Sigmoid colon (tissue), 7 donors: Measurements from ENCODE around the gene LLGL2. TPM values are rescaled to one million over a fixed set of nuclear protein-coding genes. Genes with fewer than 3 reads are reported as not detected.

Experiments used
- DNase-seq: peaks from one replicate; pipeline ENCODE4 v3.0.0-alpha.2; 2019
- H3K27ac ChIP-seq, 4 donors: fragments of 200-600 bp; sonication (generic); one replicate each; pipeline ENCODE4 v1.5.1; 2016 to 2019; ENCODE audit warnings: mild to moderate bottlenecking in 1 of 4
- H3K27me3 ChIP-seq, 3 donors: fragments of 200-600 bp; sonication (generic); one replicate each; pipeline ENCODE4 v1.5.1; 2019; ENCODE audit warnings: mild to moderate bottlenecking in 1 of 3
- H3K36me3 ChIP-seq, 4 donors: fragments of 200-600 bp; sonication (generic); one replicate each; pipeline ENCODE4 v1.5.1; 2016 to 2019
- H3K4me1 ChIP-seq, 4 donors: fragments of 200-600 bp; sonication (generic); one replicate each; pipeline ENCODE4 v1.5.1; 2017 to 2019
- H3K4me3 ChIP-seq, 4 donors: fragments of 200-600 bp; sonication (generic); one replicate each; pipeline ENCODE4 v1.5.1; 2017 to 2019; ENCODE audit warnings: mild to moderate bottlenecking in 2 of 4, moderate library complexity in 1 of 4
- H3K9me3 ChIP-seq, 4 donors: fragments of 200-600 bp in 3 of 4; sonication (generic) in 3 of 4; one replicate each; pipeline versions ENCODE4 v1.5.1 to v1.6.1; 2013 to 2019
- CTCF ChIP-seq, 4 experiments: fragments of 450-650 bp in 3 of 4; fragments of 200-600 bp in 1 of 4; IDR thresholded peaks; one replicate each; pipeline ENCODE4 v1.5.1; 2016 to 2019; ENCODE audit warnings: antibody characterized with exemption in 4 of 4, mild to moderate bottlenecking in 3 of 4, moderate library complexity in 2 of 4
- EP300 ChIP-seq, 4 donors: sonication (generic); formaldehyde crosslinking; IDR thresholded peaks; one replicate each; pipeline ENCODE4 v1.6.1; 2017; ENCODE audit warnings: antibody characterized with exemption in 4 of 4
- POLR2A ChIP-seq, 2 donors: fragments of 450-650 bp; IDR thresholded peaks; one replicate each; pipeline ENCODE4 v1.6.1; 2016; ENCODE audit warnings: antibody characterized with exemption in 2 of 2, mild to moderate bottlenecking in 2 of 2, moderate library complexity in 2 of 2
- POLR2AphosphoS5 ChIP-seq, 4 donors: sonication (generic); formaldehyde crosslinking; IDR thresholded peaks; one replicate each; pipeline ENCODE4 v1.6.1; 2017; ENCODE audit warnings: antibody characterized with exemption in 4 of 4
- WGBS, 2 donors: extraction: QIAGEN DNeasy Blood & Tissue Kit; methylation state at CpG; one replicate each; pipeline ENCODE4 v1.1.7; 2013; 5-methylcytosine and 5-hydroxymethylcytosine counted together
- intact Hi-C: fragments of 100-400 bp; cut with DNase I; formaldehyde crosslinking; loops from one replicate; pipeline ENCODE4 v1.15.1; 2023
- polyA plus RNA-seq, 3 donors: library from polyadenylated mRNA; stranded (reverse); fragments of 200-250 nt; gene quantifications; one replicate each; pipeline ENCODE4 v1.2.3, GENCODE V29; 2013
- total RNA-seq, 4 donors: library from RNA; depleted of rRNA; stranded (reverse); fragments of >200 nt; gene quantifications; one replicate each; pipeline ENCODE4 v1.1.0, GENCODE V29; 2016
- donor health status: healthy with polysubstance abuse.
- donor health status: Bipolar disorder and iron deficiency.
- donor health status: healthy.

Gene LLGL2
- total and polyA plus RNA-seq, 7 donors: 1.4 to 299 (median 5.0) TPM

- peaks cover 3 to 70% (median 26%) of the 10 kb centered on the region in 4 donors for H3K36me3 ChIP-seq
- 89 to 90% methylated on average over 15 of the region's 15 CpGs for WGBS, 2 donors
- TF ChIP-seq POLR2AphosphoS5 (IDR thresholded peaks at IDR 0.05) (no peak), POLR2A (IDR thresholded peaks at IDR 0.05) (no peak), CTCF (IDR thresholded peaks at IDR 0.05) (no peak), EP300 (IDR thresholded peaks at IDR 0.05) (no peak)
Measured at GRCh38 chr17:75622771-75623273, 97.3 kb downstream of the LLGL2 start.

GRCh38 chr17:75623386-75623785 is 97.9 kb downstream of the LLGL2 start:
- no peaks in the 10 kb centered on the region for H3K4me1 ChIP-seq
- no peak overlapping the region for H3K27ac ChIP-seq
- WGBS, 2 donors: 89 to 94% methylated on average over 9 of the region's 9 CpGs
- no peak overlapping the region for H3K4me3 ChIP-seq
- DNase-seq: no peak
- no peaks in the 10 kb centered on the region for H3K9me3 ChIP-seq
- H3K36me3 ChIP-seq: peaks cover 3 to 64% (median 23%) of the 10 kb centered on the region in 4 donors
- intact Hi-C loops: no loop called here
- H3K27me3 ChIP-seq: no peaks in the 10 kb centered on the region
- TF ChIP-seq POLR2AphosphoS5 (IDR thresholded peaks at IDR 0.05): no peak
- no peak for TF ChIP-seq EP300 (IDR thresholded peaks at IDR 0.05)
- no peak for TF ChIP-seq CTCF (IDR thresholded peaks at IDR 0.05)
- no peak for TF ChIP-seq POLR2A (IDR thresholded peaks at IDR 0.05)

More at GRCh38 chr17:75622771-75623273, 97.3 kb downstream of the LLGL2 start:
- Histone ChIP-seq H3K27ac (no peak overlapping the region), H3K4me3 (no peak overlapping the region), H3K9me3 (no peaks in the 10 kb centered on the region), H3K27me3 (no peaks in the 10 kb centered on the region), H3K4me1 (no peaks in the 10 kb centered on the region)
- intact Hi-C loops: no loop called here
- DNase-seq: no peak

- Histone ChIP-seq H3K9me3 (no peaks in the 10 kb centered on the region), H3K36me3 (peaks cover 3 to 58% (median 21%) of the 10 kb centered on the region in 4 donors), H3K4me3 (no peak overlapping the region), H3K4me1 (no peaks in the 10 kb centered on the region), H3K27me3 (no peaks in the 10 kb centered on the region), H3K27ac (no peak overlapping the region)
- WGBS, 2 donors: 91 to 92% methylated on average over 12 of the region's 12 CpGs
- TF ChIP-seq POLR2AphosphoS5 (IDR thresholded peaks at IDR 0.05) (no peak), CTCF (IDR thresholded peaks at IDR 0.05) (no peak), POLR2A (IDR thresholded peaks at IDR 0.05) (no peak), EP300 (IDR thresholded peaks at IDR 0.05) (no peak)
- DNase-seq: no peak
- intact Hi-C loops: no loop called here
Measured at GRCh38 chr17:75624021-75624420, 98.5 kb downstream of the LLGL2 start.

Other genes starting within 250 kb of the LLGL2 start
- gene SLC25A19, start 236.3 kb upstream of the LLGL2 start, total RNA-seq: 10 to 100 TPM in 3 of 4 donors, 1 to 10 TPM in 1; 8.7 to 19.6 (median 14.7) TPM
- 10 to 100 TPM in 2 of 3 donors, 1 to 10 TPM in 1; 5.4 to 20.1 (median 12.0) TPM for gene SLC25A19, start 236.3 kb upstream of the LLGL2 start, polyA plus RNA-seq
- gene GRB2, start 120.0 kb upstream of the LLGL2 start, total RNA-seq: 100 to 1,000 TPM in 1 of 4 donors, 10 to 100 TPM in 3; 75.3 to 103 (median 84.4) TPM
- 10 to 100 TPM; 56.5 to 94.4 (median 77.4) TPM for gene GRB2, start 120.0 kb upstream of the LLGL2 start, polyA plus RNA-seq
- 10 to 100 TPM; 15.3 to 74.8 (median 32.4) TPM for gene TMEM94, start 69.1 kb upstream of the LLGL2 start, total RNA-seq
- 10 to 100 TPM in 2 of 3 donors, 1 to 10 TPM in 1; 6.2 to 70.4 (median 22.8) TPM for gene TMEM94, start 69.1 kb upstream of the LLGL2 start, polyA plus RNA-seq
- gene CASKIN2, start 10.2 kb upstream of the LLGL2 start, total RNA-seq: 10 to 100 TPM in 3 of 4 donors, 1 to 10 TPM in 1; 10.0 to 14.7 (median 10.2) TPM
- gene CASKIN2, start 10.2 kb upstream of the LLGL2 start, polyA plus RNA-seq: 10 to 100 TPM in 1 of 3 donors, 1 to 10 TPM in 2; 4.8 to 12.9 (median 7.4) TPM
- gene TSEN54, start 9.2 kb upstream of the LLGL2 start, total RNA-seq: 10 to 100 TPM; 11.1 to 25.3 (median 21.3) TPM
- gene TSEN54, start 9.2 kb upstream of the LLGL2 start, polyA plus RNA-seq: 10 to 100 TPM; 32.4 to 43.7 (median 35.6) TPM
- gene MYO15B, start 62.1 kb downstream of the LLGL2 start, total RNA-seq: 100 to 1,000 TPM in 1 of 4 donors, 10 to 100 TPM in 3; 33.1 to 117 (median 52.0) TPM
- 100 to 1,000 TPM; 212 to 460 (median 250) TPM for gene MYO15B, start 62.1 kb downstream of the LLGL2 start, polyA plus RNA-seq
- gene SMIM5, start 107.7 kb downstream of the LLGL2 start, total RNA-seq: 1 to 10 TPM in 3 of 4 donors, under 1 TPM in 1; 0.82 to 7.2 (median 3.8) TPM
- gene SMIM5, start 107.7 kb downstream of the LLGL2 start, polyA plus RNA-seq: 10 to 100 TPM in 1 of 3 donors, 1 to 10 TPM in 2; 5.5 to 29.6 (median 6.0) TPM
- 10 to 100 TPM in 3 of 4 donors, 1 to 10 TPM in 1; 5.1 to 11.6 (median 11.3) TPM for gene RECQL5, start 141.5 kb downstream of the LLGL2 start, total RNA-seq
- gene RECQL5, start 141.5 kb downstream of the LLGL2 start, polyA plus RNA-seq: 10 to 100 TPM in 2 of 3 donors, 1 to 10 TPM in 1; 9.0 to 30.1 (median 10.2) TPM
- gene SAP30BP, start 141.6 kb downstream of the LLGL2 start, total RNA-seq: 10 to 100 TPM; 53.5 to 96.9 (median 63.6) TPM
- gene SAP30BP, start 141.6 kb downstream of the LLGL2 start, polyA plus RNA-seq: 10 to 100 TPM; 53.2 to 69.3 (median 57.7) TPM
- gene ITGB4, start 195.8 kb downstream of the LLGL2 start, total RNA-seq: 10 to 100 TPM; 15.1 to 43.2 (median 23.1) TPM
- 100 to 1,000 TPM in 1 of 3 donors, 10 to 100 TPM in 2; 17.8 to 116 (median 25.8) TPM for gene ITGB4, start 195.8 kb downstream of the LLGL2 start, polyA plus RNA-seq
- 10 to 100 TPM; 17.2 to 24.6 (median 20.3) TPM for gene GALK1, start 239.5 kb downstream of the LLGL2 start, total RNA-seq
- 10 to 100 TPM; 14.3 to 28.2 (median 14.4) TPM for gene GALK1, start 239.5 kb downstream of the LLGL2 start, polyA plus RNA-seq